GM12892 (cell line): ENCODE measurements around the gene RBM19.

ENCODE experiments used
- POLR2A ChIP-seq: IDR thresholded peaks from 2 replicates; pipeline ENCODE4 v1.6.1; 2011; ENCODE audit warnings: low read depth, low read length, control low read depth
- POLR2AphosphoS5 ChIP-seq: IDR thresholded peaks from 2 replicates; pipeline ENCODE4 v1.6.1; 2011; ENCODE audit warnings: low read depth, low read length, control low read depth
- TAF1 ChIP-seq: IDR thresholded peaks from 2 replicates; pipeline ENCODE4 v1.6.1; 2011; ENCODE audit warnings: low read depth, mild to moderate bottlenecking, control low read depth, low read length, borderline replicate concordance

GRCh38 chr12:113816866-113817265 is 149.3 kb downstream of the RBM19 start:
- no peak for TF ChIP-seq POLR2A
- TF ChIP-seq POLR2AphosphoS5 = no peak
- TF ChIP-seq TAF1 = no peak
